Measurements from ENCODE around the gene PJA2. TPM values are rescaled to one million over a fixed set of nuclear protein-coding genes. Genes with fewer than 3 reads are reported as not detected.

PJA2 gene
- total and polyA plus RNA-seq, 2 donors (not counting 1 experiment from before 2014, with no cell fraction given): 21.3 to 90.4 TPM

GRCh38 chr5:109334056-109334455 lies 75.7 kb downstream of the PJA2 start:
- H3K36me3 ChIP-seq (replicated peaks in 1 of 2; ENCODE audit: control extremely low read depth in 1 of 2, control insufficient read depth in 1 of 2, extremely low read depth in 1 of 2, insufficient read depth in 2 of 2, low read length in 1 of 2): peaks cover 5 to 35% of the 10 kb centered on the region in 2 experiments
- DNase-seq (no peak), ATAC-seq (ENCODE audit: low read depth) (no peak)
- H3K79me2 ChIP-seq (ENCODE audit: control insufficient read depth, insufficient read depth, low read length): no peaks in the 10 kb centered on the region
- ChIA-PET POLR2A (no interaction called here), CTCF (no interaction called here)
- H3K27ac ChIP-seq (ENCODE audit: low read length in 2 of 2): no peak overlapping the region
- no peaks in the 10 kb centered on the region for H3K9me3 ChIP-seq (ENCODE audit: control extremely low read depth in 1 of 3, control insufficient read depth in 2 of 3, insufficient read depth in 1 of 3, low read length in 2 of 3)
- Mint-ChIP-seq H3K27ac (no peak overlapping the region), H3K4me3 (no peak overlapping the region), H3K9me3 (ENCODE audit: insufficient read depth) (no peaks in the 10 kb centered on the region), H3K27me3 (no peaks in the 10 kb centered on the region), H3K4me1 (no peaks in the 10 kb centered on the region)
- WGBS (ENCODE audit: insufficient coverage): no CpG with 5 or more reads among the region's 1 CpG
- no peak overlapping the region for H2AFZ ChIP-seq (ENCODE audit: insufficient read depth, low read depth, low read length, poor library complexity, severe bottlenecking)
- no peaks in the 10 kb centered on the region for H3K27me3 ChIP-seq (replicated peaks in 1 of 4; ENCODE audit: control extremely low read depth in 1 of 4, control insufficient read depth in 3 of 4, insufficient read depth in 4 of 4, low read length in 3 of 4)
- H3K4me2 ChIP-seq (replicated peaks; ENCODE audit: low read depth, low read length, poor library complexity, severe bottlenecking): no peak overlapping the region
- H3K4me3 ChIP-seq (ENCODE audit: control extremely low read depth in 1 of 5, extremely low read depth in 1 of 5, insufficient read depth in 1 of 5, low read depth in 2 of 5, low read length in 4 of 5): no peak overlapping the region
- no peak for TF ChIP-seq EZH2 (IDR thresholded peaks at IDR 0.05; ENCODE audit: borderline replicate concordance, insufficient read depth, low read depth, low read length, poor library complexity, severe bottlenecking)
- no peak for TF ChIP-seq CTCF (IDR thresholded peaks at IDR 0.05)
- no peaks in the 10 kb centered on the region for H3K4me1 ChIP-seq (ENCODE audit: control insufficient read depth in 2 of 2, insufficient read depth in 2 of 2, low read length in 2 of 2)
- H4K20me1 ChIP-seq (ENCODE audit: control insufficient read depth, insufficient read depth, low read length, poor library complexity, severe bottlenecking): no peaks in the 10 kb centered on the region
- H3K9ac ChIP-seq (ENCODE audit: low read length): no peak overlapping the region
- intact Hi-C loops (cut with micrococcal nuclease): no loop called here

- Histone ChIP-seq H3K4me1 (ENCODE audit: control insufficient read depth in 2 of 2, insufficient read depth in 2 of 2, low read length in 2 of 2) (no peaks in the 10 kb centered on the region), H3K36me3 (replicated peaks in 1 of 2; ENCODE audit: control extremely low read depth in 1 of 2, control insufficient read depth in 1 of 2, extremely low read depth in 1 of 2, insufficient read depth in 2 of 2, low read length in 1 of 2) (peaks cover 0 to 8% of the 10 kb centered on the region in 2 experiments), H3K4me2 (replicated peaks; ENCODE audit: low read depth, low read length, poor library complexity, severe bottlenecking) (no peak overlapping the region), H3K79me2 (ENCODE audit: control insufficient read depth, insufficient read depth, low read length) (no peaks in the 10 kb centered on the region), H3K9ac (ENCODE audit: low read length) (no peak overlapping the region), H4K20me1 (ENCODE audit: control insufficient read depth, insufficient read depth, low read length, poor library complexity, severe bottlenecking) (no peaks in the 10 kb centered on the region), H3K27me3 (replicated peaks in 1 of 4; ENCODE audit: control extremely low read depth in 1 of 4, control insufficient read depth in 3 of 4, insufficient read depth in 4 of 4, low read length in 3 of 4) (no peaks in the 10 kb centered on the region), H2AFZ (ENCODE audit: insufficient read depth, low read depth, low read length, poor library complexity, severe bottlenecking) (no peak overlapping the region), H3K27ac (ENCODE audit: low read length in 2 of 2) (no peak overlapping the region), H3K4me3 (ENCODE audit: control extremely low read depth in 1 of 5, extremely low read depth in 1 of 5, insufficient read depth in 1 of 5, low read depth in 2 of 5, low read length in 4 of 5) (no peak overlapping the region), H3K9me3 (ENCODE audit: control extremely low read depth in 1 of 3, control insufficient read depth in 2 of 3, insufficient read depth in 1 of 3, low read length in 2 of 3) (no peaks in the 10 kb centered on the region)
- Mint-ChIP-seq H3K4me1 (no peaks in the 10 kb centered on the region), H3K9me3 (ENCODE audit: insufficient read depth) (no peaks in the 10 kb centered on the region), H3K27ac (no peak overlapping the region), H3K4me3 (no peak overlapping the region), H3K27me3 (no peaks in the 10 kb centered on the region)
- intact Hi-C loops (cut with micrococcal nuclease): no loop called here
- 83% methylated on average over 1 of the region's 4 CpGs for WGBS (ENCODE audit: insufficient coverage)
- POLR2A ChIA-PET: no interaction called here
- CTCF ChIA-PET: no interaction called here
- TF ChIP-seq CTCF (IDR thresholded peaks at IDR 0.05): no peak
- no peak for TF ChIP-seq EZH2 (IDR thresholded peaks at IDR 0.05; ENCODE audit: borderline replicate concordance, insufficient read depth, low read depth, low read length, poor library complexity, severe bottlenecking)
- DNase-seq (no peak), ATAC-seq (ENCODE audit: low read depth) (no peak)
Measured at GRCh38 chr5:109329333-109330237, 80.2 kb downstream of the PJA2 start.
